Fibroblast of mammary gland (primary cell): ENCODE measurements around the gene LRP2.

Source experiments
- DNase-seq: peaks from one replicate; pipeline ENCODE4 v3.0.0-alpha.2; 2010; ENCODE audit warnings: low read depth
- H3K4me3 ChIP-seq: 2 replicates; pipeline ENCODE4 v1.5.1; 2011; ENCODE audit warnings: low read depth, mild to moderate bottlenecking, low read length, moderate library complexity; ENCODE audit not compliant: control insufficient read depth
- TF ChIP-seq, protein P1 (sequence below): conservative IDR thresholded peaks from 2 replicates; pipeline ENCODE4 v1.5.1; 2011; ENCODE audit warnings: low read depth, low read length, inconsistent platforms; ENCODE audit not compliant: control insufficient read depth, insufficient read depth

Gene LRP2

GRCh38 chr2:169146220-169146619 is 216.1 kb downstream of the LRP2 start:
- H3K4me3 ChIP-seq: no peak overlapping the region
- TF ChIP-seq, protein P1, sequence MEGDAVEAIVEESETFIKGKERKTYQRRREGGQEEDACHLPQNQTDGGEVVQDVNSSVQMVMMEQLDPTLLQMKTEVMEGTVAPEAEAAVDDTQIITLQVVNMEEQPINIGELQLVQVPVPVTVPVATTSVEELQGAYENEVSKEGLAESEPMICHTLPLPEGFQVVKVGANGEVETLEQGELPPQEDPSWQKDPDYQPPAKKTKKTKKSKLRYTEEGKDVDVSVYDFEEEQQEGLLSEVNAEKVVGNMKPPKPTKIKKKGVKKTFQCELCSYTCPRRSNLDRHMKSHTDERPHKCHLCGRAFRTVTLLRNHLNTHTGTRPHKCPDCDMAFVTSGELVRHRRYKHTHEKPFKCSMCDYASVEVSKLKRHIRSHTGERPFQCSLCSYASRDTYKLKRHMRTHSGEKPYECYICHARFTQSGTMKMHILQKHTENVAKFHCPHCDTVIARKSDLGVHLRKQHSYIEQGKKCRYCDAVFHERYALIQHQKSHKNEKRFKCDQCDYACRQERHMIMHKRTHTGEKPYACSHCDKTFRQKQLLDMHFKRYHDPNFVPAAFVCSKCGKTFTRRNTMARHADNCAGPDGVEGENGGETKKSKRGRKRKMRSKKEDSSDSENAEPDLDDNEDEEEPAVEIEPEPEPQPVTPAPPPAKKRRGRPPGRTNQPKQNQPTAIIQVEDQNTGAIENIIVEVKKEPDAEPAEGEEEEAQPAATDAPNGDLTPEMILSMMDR: no peak
- no peak for DNase-seq

GRCh38 chr2:169143998-169144397 is 218.3 kb downstream of the LRP2 start:
- no peak for DNase-seq
- H3K4me3 ChIP-seq: no peak overlapping the region
- TF ChIP-seq, protein P1: no peak

- no peak overlapping the region for H3K4me3 ChIP-seq
- TF ChIP-seq, protein P1: peak; percentile 95
- DNase-seq: peak; percentile 72
Measured at GRCh38 chr2:169141713-169142352, 220.5 kb downstream of the LRP2 start.

- TF ChIP-seq, protein P1: no peak
Measured at GRCh38 chr2:169139993-169140767, 222.2 kb downstream of the LRP2 start.

DNA sequence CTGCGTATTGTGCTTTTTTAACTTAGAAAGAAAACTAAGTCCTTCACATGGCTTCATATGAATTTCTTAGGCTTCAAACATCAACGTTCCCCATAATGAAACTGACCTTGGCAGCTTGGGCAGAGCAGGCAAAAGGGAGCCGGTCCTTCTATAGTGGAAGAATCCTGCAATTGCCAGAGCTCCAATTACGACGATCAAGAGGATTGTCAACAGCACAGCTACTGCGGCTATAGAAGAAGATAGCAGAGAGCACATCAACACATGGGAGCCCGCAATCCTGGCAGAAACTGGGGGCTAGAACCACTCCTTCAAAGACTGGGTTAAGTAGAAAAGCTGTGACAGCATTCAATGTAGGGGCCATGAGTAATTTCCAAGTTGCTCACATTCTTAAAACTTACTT is 223.2 kb downstream of the LRP2 start:
- TF ChIP-seq, protein P1: no peak
- H3K4me3 ChIP-seq: no peak overlapping the region
- no peak for DNase-seq

More at GRCh38 chr2:169139993-169140767, 222.2 kb downstream of the LRP2 start:
- H3K4me3 ChIP-seq: no peak overlapping the region
- no peak for DNase-seq

DNA sequence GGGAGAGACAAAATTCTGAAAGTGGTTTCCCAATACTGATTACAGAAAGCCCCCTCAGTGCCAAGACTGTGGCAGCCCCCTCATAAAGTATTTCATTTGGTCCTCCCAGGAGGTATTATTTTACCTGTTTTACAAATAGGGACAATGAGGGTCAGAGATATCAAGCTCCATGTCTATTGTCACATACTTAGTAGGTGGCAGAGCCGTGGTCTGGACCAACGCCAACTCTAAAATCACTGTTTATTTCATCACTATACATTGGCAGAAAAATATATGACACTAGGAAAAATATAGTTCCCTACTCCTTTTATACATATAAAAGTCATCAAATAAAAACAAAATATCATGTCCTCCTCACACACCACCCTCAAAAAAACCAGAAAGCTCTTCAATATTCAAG is 224.4 kb downstream of the LRP2 start:
- DNase-seq: no peak
- no peak overlapping the region for H3K4me3 ChIP-seq
- TF ChIP-seq, protein P1: no peak
